Measurements from ENCODE around the gene GRIK3.
"Not testable (repeated sequence)": the region's sequence is repeated elsewhere in the genome, so short reads cannot be mapped to it uniquely, and the experiment has no call there.

The GRIK3 gene

GRCh38 chr1:36900128-36900527, 134.2 kb downstream of the GRIK3 start:
- FAIRE-seq, result no peak

- FAIRE-seq, result not testable (repeated sequence)
Observed at GRCh38 chr1:36897813-36898212, 136.5 kb downstream of the GRIK3 start.

GRCh38 chr1:36894824-36895223, 139.5 kb downstream of the GRIK3 start:
- FAIRE-seq, result no peak

GRCh38 chr1:36890776-36891175, 143.5 kb downstream of the GRIK3 start:
- FAIRE-seq, result no peak

GRCh38 chr1:36889478-36890226, 144.7 kb downstream of the GRIK3 start:
- FAIRE-seq, result no peak

- no peak for FAIRE-seq
Observed at GRCh38 chr1:36888811-36889477, 145.4 kb downstream of the GRIK3 start.

GRCh38 chr1:36885540-36886357, 148.6 kb downstream of the GRIK3 start:
- FAIRE-seq, result no peak

GRCh38 chr1:36884801-36885200, 149.5 kb downstream of the GRIK3 start:
- FAIRE-seq, result no peak

GRCh38 chr1:36884029-36884701, 150.2 kb downstream of the GRIK3 start:
- no peak for FAIRE-seq

GRCh38 chr1:36883315-36883949, 150.9 kb downstream of the GRIK3 start:
- FAIRE-seq, result no peak

- no peak for FAIRE-seq
Observed at GRCh38 chr1:36882536-36883285, 151.6 kb downstream of the GRIK3 start.

GRCh38 chr1:36881541-36881940, 152.8 kb downstream of the GRIK3 start:
- no peak for FAIRE-seq

GRCh38 chr1:36881068-36881405, 153.3 kb downstream of the GRIK3 start:
- FAIRE-seq, result no peak

GRCh38 chr1:36880155-36881067, 153.9 kb downstream of the GRIK3 start:
- FAIRE-seq, result no peak

GRCh38 chr1:36879613-36880012, 154.7 kb downstream of the GRIK3 start:
- FAIRE-seq, result no peak

GRCh38 chr1:36876990-36877389, 157.3 kb downstream of the GRIK3 start:
- no peak for FAIRE-seq

- no peak for FAIRE-seq
Observed at GRCh38 chr1:36874271-36875060, 159.8 kb downstream of the GRIK3 start.

GRCh38 chr1:36872858-36873257, 161.5 kb downstream of the GRIK3 start:
- FAIRE-seq, result no peak

GRCh38 chr1:36872126-36872754, 162.1 kb downstream of the GRIK3 start:
- no peak for FAIRE-seq

Measured in islet of Langerhans (tissue), 1 donor.